GM12878 (cell line): ENCODE measurements around the gene C6orf120. TPM values are rescaled to one million over a fixed set of nuclear protein-coding genes. Genes with fewer than 3 reads are reported as not detected.

Source experiments
- BCL11A ChIP-seq: IDR thresholded peaks from 2 replicates; pipeline ENCODE4 v1.6.1; 2011; ENCODE audit warnings: low read depth, low read length
- BCL3 ChIP-seq: IDR thresholded peaks from 2 replicates; pipeline ENCODE4 v1.6.1; 2011; ENCODE audit warnings: borderline replicate concordance, low read depth, mild to moderate bottlenecking, moderate library complexity, low read length; ENCODE audit not compliant: insufficient read depth, poor library complexity, severe bottlenecking
- CHD4 ChIP-seq: fragments of 200-600 bp; sonication (generic); IDR thresholded peaks from 2 replicates; pipeline ENCODE4 v1.6.1; 2016; ENCODE audit warnings: mild to moderate bottlenecking
- GABPA ChIP-seq: IDR thresholded peaks from 2 replicates; pipeline ENCODE4 v1.6.1; 2014; ENCODE audit warnings: antibody characterized with exemption, low read depth, mild to moderate bottlenecking, inconsistent platforms
- PBX3 ChIP-seq: IDR thresholded peaks from 2 replicates; pipeline ENCODE4 v1.6.1; 2011; ENCODE audit warnings: mild to moderate bottlenecking, low read depth, low read length, moderate library complexity; ENCODE audit not compliant: insufficient replicate concordance
- SIN3A ChIP-seq: IDR thresholded peaks from 2 replicates; pipeline ENCODE4 v1.6.1; 2012; ENCODE audit warnings: low read depth, low read length, improper control_type of control experiment
- SIX5 ChIP-seq: IDR thresholded peaks from 2 replicates; pipeline ENCODE4 v1.6.1; 2011; ENCODE audit warnings: mild to moderate bottlenecking, low read depth, low read length, moderate library complexity; ENCODE audit not compliant: severe bottlenecking
- SMAD5 ChIP-seq: IDR thresholded peaks from 2 replicates; pipeline ENCODE4 v1.6.1; 2016; ENCODE audit warnings: antibody characterized with exemption, low read depth
- ZNF217 ChIP-seq: fragments of 450-650 bp; IDR thresholded peaks from 2 replicates; pipeline ENCODE4 v1.6.1; 2017; ENCODE audit warnings: antibody characterized with exemption, mild to moderate bottlenecking
- polyA plus RNA-seq, 11 experiments: library from polyadenylated mRNA; depleted of rRNA in 4 of 11; unstranded in 6 of 11; stranded (reverse) in 5 of 11; fragments of >200 nt; fragmentation: Nextera tagmentation in 4 of 11; fragmentation: Illumina TruSeq in 1 of 11; extraction: Ambion mirVana in 4 of 11; extraction: Trizol in 1 of 11; gene quantifications; 1 replicate in 1 of 11; 2 replicates in 10 of 11; pipeline versions ENCODE4 v1.2.1 to v1.2.3, GENCODE V29; 2011 to 2016; ENCODE audit warnings: inconsistent platforms in 2 of 11, missing spikeins in 2 of 11, low read depth in 1 of 11
- total RNA-seq, 4 experiments: library from RNA; depleted of rRNA in 3 of 4; stranded (reverse); fragments of >200 nt in 3 of 4; fragmentation: Illumina TruSeq in 1 of 4; extraction: Trizol in 1 of 4; gene quantifications; 2 replicates each; pipeline versions ENCODE4 v1.2.1 to v1.2.3, GENCODE V29; 2013 to 2021

C6orf120 gene
- total and polyA plus RNA-seq, 10 of the 15 experiments (the other 5 are each of a cell fraction or from before 2014, with no cell fraction given) = 3.6 to 23.9 (median 18.2) TPM

- TF ChIP-seq PBX3 (no peak), BCL3 (no peak), SMAD5 (no peak), SIN3A (no peak), GABPA (no peak), SIX5 (no peak), ZNF217 (no peak), CHD4 (no peak), BCL11A (no peak)
These were observed 494 bp upstream of the C6orf120 start (continued) for GRCh38 chr6:169701311-169701953.
